ENCODE results near the gene NRXN3.

The NRXN3 gene

GRCh38 chr14:79050787-79051727 lies 880.9 kb downstream of the NRXN3 start:
- peak in 1 of 51 donors; percentile 30 for DNase-seq

- no peak for DNase-seq
Observed at GRCh38 chr14:79051742-79052141, 881.6 kb downstream of the NRXN3 start.

GRCh38 chr14:79056879-79057278 lies 886.7 kb downstream of the NRXN3 start:
- no peak for DNase-seq

GRCh38 chr14:79057333-79057732 lies 887.2 kb downstream of the NRXN3 start:
- no peak for DNase-seq

GRCh38 chr14:79062226-79062625 lies 892.1 kb downstream of the NRXN3 start:
- no peak for DNase-seq

GRCh38 chr14:79064214-79064613 lies 894.0 kb downstream of the NRXN3 start:
- DNase-seq: no peak

- DNase-seq: no peak
Observed at GRCh38 chr14:79074510-79074909, 904.3 kb downstream of the NRXN3 start.

- no peak for DNase-seq
Observed at GRCh38 chr14:79076428-79076827, 906.3 kb downstream of the NRXN3 start.

- DNase-seq: no peak
Observed at GRCh38 chr14:79077096-79077495, 906.9 kb downstream of the NRXN3 start.

GRCh38 chr14:79080040-79080439 lies 909.9 kb downstream of the NRXN3 start:
- DNase-seq: no peak

GRCh38 chr14:79082883-79083282 lies 912.7 kb downstream of the NRXN3 start:
- DNase-seq: no peak

GRCh38 chr14:79083356-79083755 lies 913.2 kb downstream of the NRXN3 start:
- DNase-seq: no peak

GRCh38 chr14:79084861-79085260 lies 914.7 kb downstream of the NRXN3 start:
- no peak for DNase-seq

GRCh38 chr14:79089576-79089975 lies 919.4 kb downstream of the NRXN3 start:
- no peak for DNase-seq

GRCh38 chr14:79090641-79091180 lies 920.5 kb downstream of the NRXN3 start:
- DNase-seq: no peak

- DNase-seq: peak in 1 of 51 donors; percentile 6
Observed at GRCh38 chr14:79091381-79091963, 921.3 kb downstream of the NRXN3 start.

- DNase-seq: no peak
Observed at GRCh38 chr14:79093531-79093930, 923.4 kb downstream of the NRXN3 start.

GRCh38 chr14:79094951-79095350 lies 924.8 kb downstream of the NRXN3 start:
- DNase-seq: no peak

- no peak for DNase-seq
Observed at GRCh38 chr14:79096811-79097210, 926.6 kb downstream of the NRXN3 start.

GRCh38 chr14:79098324-79098723 lies 928.2 kb downstream of the NRXN3 start:
- no peak for DNase-seq

GRCh38 chr14:79100578-79100977 lies 930.4 kb downstream of the NRXN3 start:
- DNase-seq: no peak

- no peak for DNase-seq
Observed at GRCh38 chr14:79101388-79101787, 931.2 kb downstream of the NRXN3 start.

GRCh38 chr14:79103764-79104163 lies 933.6 kb downstream of the NRXN3 start:
- no peak for DNase-seq

Data from hypothalamus (tissue), 51 donors.